ENCODE results near the gene NAB2.

NAB2 gene

DNA sequence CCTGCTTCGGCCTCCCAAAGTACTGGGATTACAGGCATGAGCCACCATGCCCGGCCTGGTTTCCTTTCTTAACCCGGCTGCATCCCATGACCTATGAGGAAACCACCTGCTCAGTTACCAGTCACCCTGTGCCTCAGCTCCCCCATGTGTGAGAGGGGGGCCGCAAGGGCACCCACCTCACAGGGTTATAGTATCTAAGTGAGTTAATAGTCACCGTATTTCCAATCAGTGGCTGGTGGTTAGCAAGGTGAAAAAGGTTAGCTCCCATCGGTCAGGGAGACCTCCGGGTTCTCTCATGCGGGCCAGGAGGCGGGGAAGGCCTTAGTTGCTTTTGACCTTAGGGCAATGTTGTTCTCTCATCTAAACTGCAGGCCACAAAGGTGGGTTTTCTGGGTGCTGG lies 46.0 kb downstream of the NAB2 start:
- no peak for DNase-seq (ENCODE audit: low spot score)

DNA sequence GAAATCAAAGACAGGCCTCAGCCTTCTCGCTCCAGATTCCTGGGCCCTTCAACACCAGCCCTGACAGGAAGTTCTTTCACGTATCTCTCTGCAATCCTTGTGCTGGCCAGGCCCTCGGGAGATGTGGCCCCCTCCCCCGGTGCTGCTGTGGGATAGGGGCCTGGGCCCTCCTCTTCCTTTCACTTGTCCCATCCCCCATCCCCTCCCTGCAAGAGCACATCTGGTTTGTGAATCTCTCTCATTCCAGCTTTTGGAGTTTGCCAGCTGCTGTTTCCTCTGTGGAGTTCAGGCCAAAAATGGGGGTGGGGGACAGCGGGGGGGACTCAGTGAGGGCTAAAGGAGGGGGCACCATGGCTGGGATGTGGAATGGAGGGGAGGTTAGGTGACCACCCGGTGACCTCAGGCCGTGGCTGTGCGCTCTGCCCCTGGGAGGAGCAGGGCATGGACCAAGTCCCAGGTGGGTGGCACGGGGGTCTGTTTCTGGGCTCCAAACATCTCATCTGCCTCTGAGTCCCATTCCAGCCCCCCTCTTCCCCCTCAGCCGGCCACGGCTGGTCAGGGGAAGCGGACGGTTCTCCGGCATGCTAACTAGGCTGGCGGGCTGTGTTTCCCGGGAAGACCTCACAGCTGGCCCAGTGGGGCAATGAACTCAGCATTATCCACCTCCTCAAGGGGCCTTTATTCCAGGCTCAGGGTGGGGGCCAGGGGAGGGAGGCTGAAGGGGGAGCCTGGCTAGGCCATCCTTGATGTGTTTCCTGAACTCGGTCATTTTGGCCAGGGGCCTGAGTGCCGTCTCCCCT lies 46.8 kb downstream of the NAB2 start:
- no peak for DNase-seq (ENCODE audit: low spot score)

DNA sequence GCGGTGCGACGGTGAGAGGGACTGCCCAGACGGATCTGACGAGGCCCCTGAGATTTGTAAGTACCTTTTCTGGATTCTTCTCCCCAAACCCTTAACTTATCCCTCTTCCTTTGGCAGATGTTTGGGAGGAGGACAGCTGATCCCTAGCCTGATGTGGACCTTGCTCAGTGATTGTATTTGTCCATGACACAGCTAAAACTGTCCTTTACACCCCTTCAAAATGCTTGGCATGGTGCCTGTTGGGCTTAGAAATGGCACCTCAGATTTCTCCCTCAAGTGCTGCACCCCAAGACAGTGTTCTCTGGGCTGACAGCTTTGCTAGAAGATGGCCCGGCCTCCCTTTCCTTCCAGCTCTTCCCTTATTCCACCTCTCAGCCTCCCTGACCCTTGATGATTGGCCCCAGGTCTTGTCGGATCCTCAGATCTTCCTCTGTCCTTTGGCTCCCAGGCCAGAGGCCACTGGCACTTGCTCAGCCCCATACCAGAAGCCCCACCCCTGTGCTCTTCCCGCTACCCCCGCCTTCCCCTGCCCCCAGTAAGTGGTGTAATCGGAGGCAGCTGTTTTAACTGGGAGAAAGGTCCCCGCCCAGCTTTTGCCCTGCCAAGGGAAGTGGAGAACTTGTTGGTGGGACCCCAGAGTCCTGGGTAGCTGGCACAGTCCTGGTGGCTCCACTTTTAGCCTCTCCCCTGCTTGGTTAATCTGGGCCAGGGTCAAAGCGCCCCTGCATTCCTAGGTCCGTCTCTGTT lies 49.8 kb downstream of the NAB2 start:
- DNase-seq (ENCODE audit: low spot score) = no peak

DNA sequence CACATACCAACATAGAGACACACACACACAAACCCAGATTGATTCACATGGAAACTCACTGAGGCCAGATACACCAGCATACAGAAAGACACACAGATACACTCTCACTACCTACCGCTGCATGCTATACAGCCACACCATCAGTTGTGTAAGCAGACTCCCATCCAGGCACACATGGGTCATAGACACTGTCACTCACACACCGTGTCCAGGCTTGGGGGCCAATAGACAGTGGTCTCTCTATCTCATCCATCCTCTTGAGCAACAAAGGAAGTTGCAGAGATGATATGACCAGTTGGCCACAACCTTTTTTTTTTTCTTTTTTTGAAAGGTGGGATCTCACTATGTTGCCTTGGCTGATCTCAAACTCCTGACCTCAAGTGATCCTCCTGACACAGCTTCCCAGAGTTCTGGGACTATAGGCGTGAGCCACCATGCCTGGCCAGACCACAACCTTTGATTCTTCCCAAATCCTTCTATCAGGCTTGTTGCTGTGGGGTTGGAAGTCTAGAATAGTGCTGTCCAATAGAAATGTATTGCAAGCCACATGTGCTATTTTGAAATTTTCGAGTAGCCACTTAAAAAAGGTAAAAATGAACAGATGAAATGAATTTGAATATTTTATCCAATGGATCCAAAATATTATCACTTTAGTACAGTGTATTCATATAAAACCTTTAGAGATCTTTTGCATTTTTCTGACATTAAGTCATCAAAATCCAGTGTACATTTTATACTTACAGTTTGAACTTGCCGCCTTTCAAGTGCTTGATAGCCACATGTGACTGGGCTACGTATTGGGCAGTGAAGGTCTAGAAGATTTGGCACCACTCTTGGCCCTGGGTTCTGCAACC lies 51.1 kb downstream of the NAB2 start:
- DNase-seq (ENCODE audit: low spot score) = no peak

DNA sequence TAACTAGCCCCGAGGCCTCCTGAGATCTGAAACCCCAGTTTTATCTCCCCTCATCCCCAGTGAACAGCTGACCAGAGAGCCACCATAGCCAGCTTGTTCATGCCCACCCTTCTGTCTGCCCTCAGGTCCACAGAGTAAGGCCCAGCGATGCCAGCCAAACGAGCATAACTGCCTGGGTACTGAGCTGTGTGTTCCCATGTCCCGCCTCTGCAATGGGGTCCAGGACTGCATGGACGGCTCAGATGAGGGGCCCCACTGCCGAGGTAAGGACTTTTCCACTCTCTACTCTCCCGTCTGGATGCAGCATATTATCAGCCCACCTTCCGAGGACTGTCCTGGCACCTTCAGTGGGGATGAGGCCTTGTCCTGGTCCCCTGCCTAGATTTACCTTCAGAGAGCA lies 52.3 kb downstream of the NAB2 start:
- no peak for DNase-seq (ENCODE audit: low spot score)

DNA sequence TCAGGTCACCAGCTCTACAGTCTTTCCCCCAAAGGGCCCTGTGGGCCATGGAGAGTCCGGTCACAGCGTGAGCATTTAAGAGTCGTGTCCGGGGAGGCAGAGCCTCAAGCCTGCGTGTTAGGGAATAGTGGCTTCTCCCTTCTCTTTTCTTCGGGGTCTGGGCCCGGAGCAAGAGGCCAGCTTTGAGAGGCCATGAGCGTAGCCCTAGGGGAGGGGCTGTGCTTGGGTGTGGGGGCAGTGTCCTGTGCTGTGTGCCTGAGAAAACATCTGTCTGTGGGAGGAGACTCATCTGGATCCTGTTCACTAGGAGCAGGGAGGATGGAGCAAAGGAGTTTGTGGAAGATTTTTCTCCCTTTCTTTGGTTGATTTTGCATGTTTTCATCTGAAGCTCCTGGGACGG lies 53.2 kb downstream of the NAB2 start:
- DNase-seq (ENCODE audit: low spot score) = no peak

DNA sequence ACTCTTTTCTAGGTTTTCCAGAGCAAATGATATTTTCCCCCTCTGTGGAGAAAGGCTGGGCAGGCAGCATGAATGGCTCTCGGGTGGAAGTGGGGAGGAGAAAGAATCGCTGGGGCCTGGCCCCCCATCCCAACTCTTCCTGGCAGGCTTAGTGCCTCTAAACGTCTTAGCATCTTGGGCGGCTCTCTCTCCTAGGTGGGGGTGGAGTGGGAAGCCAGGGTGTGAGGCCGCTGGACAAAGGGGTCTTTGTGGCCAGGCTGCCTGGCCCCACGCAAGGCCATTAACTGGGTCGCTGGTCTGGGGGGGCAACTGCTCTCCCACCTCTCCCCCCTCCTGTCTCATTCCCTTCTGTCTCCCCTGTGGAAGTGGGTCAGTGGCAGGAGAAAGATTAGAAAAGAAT lies 53.8 kb downstream of the NAB2 start:
- DNase-seq (ENCODE audit: low spot score) = no peak

DNA sequence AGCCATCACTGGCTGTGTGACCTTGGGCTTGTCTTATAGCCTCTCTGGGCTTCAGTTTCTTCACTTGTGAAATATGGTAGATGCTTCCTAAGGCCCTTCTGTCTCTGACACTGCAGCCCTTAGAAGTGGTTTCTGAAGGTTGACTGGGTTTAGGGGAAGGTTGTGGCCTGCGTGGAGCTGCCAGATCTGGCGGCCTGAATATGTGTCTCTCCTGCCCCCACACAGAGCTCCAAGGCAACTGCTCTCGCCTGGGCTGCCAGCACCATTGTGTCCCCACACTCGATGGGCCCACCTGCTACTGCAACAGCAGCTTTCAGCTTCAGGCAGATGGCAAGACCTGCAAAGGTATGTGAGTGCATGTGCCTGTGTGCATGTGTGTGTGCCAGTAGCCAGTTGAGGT lies 54.5 kb downstream of the NAB2 start:
- no peak for DNase-seq (ENCODE audit: low spot score)

All from hepatic stellate cell (primary cell).